GM18858 (cell line): Measurements from ENCODE around the gene GPR160.
"Not testable (repeated sequence)": the region's sequence is repeated elsewhere in the genome, so short reads cannot be mapped to it uniquely, and the experiment has no call there.

Experiments
- ATAC-seq: cut with Tn5 transposase; IDR thresholded peaks from one replicate; pipeline ENCODE4 v1.9.1; 2021; ENCODE audit not compliant: unreplicated experiment

Gene GPR160

DNA sequence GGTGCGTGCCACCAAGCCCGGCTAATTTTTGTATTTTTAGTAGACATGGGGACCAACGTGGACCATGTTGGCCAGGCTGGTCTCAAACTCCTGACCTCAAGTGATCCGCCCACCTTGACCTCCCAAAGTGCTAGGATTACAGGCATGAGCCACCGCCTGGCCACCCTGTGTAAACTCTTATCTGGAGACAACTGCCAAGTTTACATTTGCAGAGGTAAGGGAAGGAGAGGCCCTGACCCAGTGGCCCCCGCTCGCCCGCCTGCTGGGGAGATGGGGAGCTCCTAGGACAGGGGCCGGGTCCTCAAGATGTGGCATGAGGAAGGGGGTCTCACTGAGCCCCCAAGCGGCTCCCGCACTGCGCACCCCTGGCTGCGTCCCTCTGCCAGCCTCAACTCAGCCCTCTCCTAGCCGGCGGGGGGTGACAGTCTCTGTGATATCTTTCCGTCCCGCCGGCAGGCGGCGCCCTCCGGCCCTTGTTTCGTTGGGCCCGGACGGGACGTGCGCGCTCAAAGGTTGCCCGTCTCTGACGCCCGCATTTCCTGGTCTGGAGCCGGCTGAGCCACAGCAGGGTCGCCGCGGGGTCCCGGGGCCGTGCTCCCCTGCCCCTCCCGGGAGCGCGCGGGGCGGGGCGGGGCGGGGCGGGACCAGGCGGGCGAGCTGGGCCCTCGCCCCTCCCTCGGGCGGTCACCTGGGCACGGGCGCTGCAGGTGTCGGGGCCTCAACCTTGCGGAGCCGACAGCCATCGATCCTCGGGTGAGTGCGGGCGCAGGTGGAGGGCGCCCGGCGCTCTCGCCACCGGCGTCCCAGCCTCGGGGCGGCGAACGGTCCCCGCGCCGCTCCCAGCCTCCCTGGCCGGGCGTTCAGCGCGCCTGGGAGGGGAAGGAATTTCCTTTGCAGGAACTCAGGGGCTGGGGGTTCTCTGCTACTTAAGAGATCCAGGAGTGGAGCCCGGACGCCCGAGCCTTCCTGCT lies at the start of gene GPR160:
Gene GPR160 (plus strand): TSS at position 533 of the 971 bp plus-strand sequence. CDS start 45,978 bp downstream, outside the sequence.
- ATAC-seq = peak; percentile 71

GRCh38 chr3:169990431-169990830 lies 47.4 kb upstream of the GPR160 start:
- ATAC-seq = no peak

DNA sequence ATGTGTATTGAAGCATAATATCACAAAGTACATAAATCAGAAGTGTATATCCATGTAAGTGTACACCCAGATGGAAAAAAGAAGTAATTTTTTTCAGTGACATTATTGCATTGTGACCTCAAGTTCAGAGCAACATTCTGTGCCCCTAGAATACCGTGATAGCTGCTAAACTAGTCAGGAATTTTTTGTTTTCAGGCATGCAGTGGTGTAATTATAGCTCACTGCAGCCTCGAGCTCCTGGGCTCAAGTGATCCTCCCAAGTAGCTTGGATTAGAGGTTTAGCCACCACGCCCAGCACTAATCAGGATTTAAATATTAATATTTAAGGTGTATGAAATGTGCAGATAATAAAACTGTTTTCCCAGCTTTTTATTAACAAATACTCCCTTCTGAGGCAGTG lies 45.6 kb upstream of the GPR160 start:
- ATAC-seq = no peak

GRCh38 chr3:169992781-169993180 lies 45.0 kb upstream of the GPR160 start:
- no peak for ATAC-seq

DNA sequence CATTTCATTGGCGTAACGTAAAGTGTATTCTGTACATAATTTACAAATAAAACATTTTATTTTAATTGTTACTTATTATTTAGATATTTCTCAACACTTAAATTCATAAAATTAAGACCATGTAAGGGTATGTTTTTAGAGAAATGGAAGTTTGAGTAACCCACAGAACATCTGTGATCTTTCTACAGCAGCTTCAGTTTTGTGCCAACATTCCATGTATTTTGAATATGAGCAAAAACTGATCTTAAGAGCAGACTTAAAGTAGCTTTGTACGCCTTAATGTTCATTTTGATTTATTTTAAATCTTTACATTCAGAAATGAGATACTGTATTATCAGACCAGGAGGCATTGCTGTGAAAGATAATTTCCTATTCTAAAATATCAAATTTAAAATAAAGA lies 44.0 kb upstream of the GPR160 start:
- no peak for ATAC-seq

GRCh38 chr3:169996063-169996462 lies 41.7 kb upstream of the GPR160 start:
- no peak for ATAC-seq

DNA sequence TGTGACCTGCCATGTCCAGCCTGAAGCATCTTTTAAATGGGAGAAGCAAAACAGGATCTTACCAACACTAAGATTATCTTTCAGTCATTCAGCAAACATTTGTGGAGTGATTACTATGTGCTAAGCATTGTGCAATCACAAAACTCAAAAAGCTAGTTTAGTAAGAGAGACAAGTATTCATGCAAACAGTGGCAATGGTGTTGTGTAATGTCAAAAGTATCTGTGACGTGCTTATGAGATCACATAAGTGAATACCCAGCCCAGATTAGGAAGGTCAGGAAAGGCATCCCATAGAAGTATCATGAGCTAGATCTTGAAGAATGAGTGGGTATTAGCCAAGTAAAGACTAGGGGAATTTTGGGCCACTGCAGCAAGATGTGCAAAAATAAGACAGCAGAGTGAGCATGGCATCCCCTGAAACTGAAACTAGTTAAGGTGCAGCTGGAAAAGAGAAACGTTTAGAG lies 39.1 kb upstream of the GPR160 start:
- ATAC-seq = no peak

DNA sequence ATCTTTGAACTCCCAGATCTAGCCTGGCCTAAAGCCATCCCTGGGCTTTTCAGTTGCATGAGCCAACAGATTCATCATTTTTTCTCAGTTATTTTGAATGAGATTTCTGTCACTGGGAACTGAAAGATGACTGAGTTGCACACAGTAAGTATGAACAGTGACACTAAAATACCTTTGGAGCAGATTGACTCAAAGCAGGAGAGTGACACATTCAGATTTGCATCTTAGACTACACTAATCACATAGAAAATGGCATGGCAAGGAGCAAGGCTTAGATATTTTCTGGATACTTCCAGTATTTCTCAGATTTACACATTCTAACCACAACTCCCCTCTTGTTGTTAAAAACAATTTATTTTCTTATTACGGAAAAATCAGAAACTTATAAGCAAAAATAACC lies 38.4 kb upstream of the GPR160 start:
- ATAC-seq = peak; percentile 93

DNA sequence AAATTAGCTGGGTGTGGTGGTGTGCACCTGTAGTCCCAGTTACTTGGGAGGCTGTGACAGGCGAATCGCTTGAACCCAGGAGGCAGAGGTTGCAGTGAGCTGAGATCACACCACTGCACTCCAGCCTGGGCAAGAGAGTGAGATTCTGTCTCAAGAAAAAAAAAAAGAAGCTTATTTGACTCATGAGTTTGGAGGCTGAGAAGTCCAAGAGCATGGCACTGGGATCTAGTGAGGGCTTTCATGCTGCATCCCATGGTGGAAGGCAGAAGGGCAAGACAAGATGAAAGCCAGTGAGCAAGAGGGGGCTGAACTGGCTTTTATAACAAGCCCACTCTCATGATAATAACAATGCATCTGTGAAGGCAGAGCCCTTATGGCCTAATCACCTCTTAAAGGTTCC lies 37.7 kb upstream of the GPR160 start:
- ATAC-seq = no peak

GRCh38 chr3:170002231-170002630 lies 35.6 kb upstream of the GPR160 start:
- ATAC-seq = no peak

GRCh38 chr3:170002879-170003278 lies 34.9 kb upstream of the GPR160 start:
- ATAC-seq = no peak

DNA sequence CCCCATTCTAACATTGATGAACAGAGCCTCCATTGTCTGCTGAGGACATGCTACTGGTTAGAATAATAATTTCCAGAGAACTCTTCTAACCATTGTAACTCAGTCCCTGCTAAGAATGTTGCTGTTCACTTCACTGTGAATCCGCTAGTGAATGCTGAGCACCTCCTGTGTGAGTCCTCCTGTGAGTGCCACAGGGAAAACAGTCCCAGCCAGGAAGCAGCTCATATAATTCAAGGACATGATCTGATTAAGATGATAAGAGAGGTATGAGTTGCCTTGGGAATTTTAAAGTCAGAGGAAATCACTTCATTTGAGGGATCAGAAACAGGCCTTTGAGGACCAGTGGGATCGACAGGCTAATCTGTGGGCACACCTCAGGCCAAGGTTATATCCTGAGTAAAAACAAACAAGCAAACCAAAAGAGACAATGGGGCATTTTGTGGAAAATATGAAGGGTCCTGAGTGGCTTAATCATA lies 33.9 kb upstream of the GPR160 start:
- ATAC-seq = no peak

DNA sequence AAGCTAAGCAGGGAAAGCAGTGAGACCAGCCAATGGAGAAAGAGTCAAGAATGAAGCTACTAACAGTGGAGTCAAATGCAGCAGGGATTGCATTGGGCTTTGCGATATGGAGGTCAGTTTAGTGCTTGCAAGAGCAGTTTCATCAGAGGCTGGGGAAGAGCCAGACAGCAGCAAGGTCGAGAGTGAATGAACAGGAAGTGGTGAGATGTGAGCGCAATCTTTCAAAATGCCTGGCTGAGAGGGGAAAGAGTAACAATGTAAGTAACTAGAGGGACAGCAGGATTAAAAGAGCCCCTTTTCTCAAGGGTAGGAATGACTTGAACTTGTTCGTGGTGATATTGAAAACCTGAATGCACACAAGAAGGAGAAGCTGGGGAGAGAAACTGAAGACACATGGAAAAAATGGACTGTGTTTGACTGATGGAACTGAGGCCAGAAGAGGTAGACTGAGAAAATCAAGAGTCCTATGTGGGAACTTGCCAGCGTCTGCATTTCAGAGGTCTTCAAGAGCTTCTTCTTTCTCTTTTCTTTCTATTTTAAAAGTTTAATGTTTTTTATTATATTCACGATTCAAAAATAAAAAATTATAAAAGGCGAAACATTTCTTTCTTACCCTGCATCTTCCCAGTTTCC lies 30.6 kb upstream of the GPR160 start:
- ATAC-seq = peak; percentile 87

DNA sequence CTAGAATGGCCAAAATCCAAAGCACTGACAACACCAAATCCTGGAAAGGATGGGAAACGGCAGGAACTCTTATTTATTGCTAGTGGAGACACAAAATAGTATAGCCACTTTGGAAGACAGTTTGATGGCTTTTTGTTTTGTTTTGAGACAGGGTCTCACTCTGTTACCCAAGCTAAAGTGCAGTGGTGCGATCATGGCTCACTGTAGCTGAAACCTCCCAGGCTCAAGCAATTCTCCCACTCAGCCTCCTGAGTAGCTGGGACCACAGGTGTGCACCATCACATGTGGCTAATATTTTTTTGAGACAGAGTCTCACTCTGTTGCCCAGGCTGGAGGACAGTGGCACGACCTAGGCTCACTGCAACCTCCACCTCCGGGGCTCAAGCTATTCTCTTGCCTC lies 27.3 kb upstream of the GPR160 start:
- no peak for ATAC-seq

GRCh38 chr3:170012683-170013400 lies 25.0 kb upstream of the GPR160 start:
- no peak for ATAC-seq

GRCh38 chr3:170016057-170016456 lies 21.7 kb upstream of the GPR160 start:
- no peak for ATAC-seq

GRCh38 chr3:170019306-170019705 lies 18.5 kb upstream of the GPR160 start:
- not testable (repeated sequence) for ATAC-seq

DNA sequence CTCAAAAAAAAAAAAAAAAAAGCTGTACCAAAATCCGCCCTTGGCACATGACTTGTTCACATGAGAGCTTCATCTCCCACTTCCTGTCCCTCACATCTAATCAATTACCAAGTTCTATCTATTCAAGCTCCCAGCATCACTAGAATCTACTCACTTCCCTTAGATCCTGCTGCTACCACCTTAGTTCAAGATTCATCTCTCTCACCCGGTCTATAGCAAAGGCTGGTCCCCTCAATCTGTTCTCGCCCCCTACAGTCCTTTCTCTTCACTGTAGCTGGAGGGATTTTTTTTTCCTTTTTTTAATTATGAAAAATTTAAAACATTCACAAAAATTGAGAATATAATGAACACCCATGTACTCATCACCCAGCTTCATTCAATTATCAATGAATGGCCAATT lies 16.7 kb upstream of the GPR160 start:
- no peak for ATAC-seq

DNA sequence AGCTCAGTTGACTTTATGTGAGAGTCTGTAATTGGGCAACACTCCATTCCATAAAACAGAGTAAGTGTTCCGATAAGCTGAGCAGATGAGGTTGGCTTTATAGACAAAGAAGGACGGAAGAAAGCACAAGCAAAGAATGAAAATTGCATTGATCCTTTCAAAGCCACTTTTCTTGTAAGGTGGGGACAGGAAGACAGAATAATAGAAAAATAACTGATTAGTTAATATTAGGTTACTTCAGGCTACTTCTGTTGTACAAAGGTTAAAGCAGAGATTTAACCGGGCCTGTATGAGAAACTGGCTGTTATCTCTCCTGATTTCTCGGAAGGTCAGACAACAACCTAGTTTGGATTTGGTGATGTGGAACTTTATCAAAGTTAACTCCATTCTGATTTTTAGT lies 15.5 kb upstream of the GPR160 start:
- no peak for ATAC-seq

GRCh38 chr3:170023165-170023564 lies 14.6 kb upstream of the GPR160 start:
- no peak for ATAC-seq

DNA sequence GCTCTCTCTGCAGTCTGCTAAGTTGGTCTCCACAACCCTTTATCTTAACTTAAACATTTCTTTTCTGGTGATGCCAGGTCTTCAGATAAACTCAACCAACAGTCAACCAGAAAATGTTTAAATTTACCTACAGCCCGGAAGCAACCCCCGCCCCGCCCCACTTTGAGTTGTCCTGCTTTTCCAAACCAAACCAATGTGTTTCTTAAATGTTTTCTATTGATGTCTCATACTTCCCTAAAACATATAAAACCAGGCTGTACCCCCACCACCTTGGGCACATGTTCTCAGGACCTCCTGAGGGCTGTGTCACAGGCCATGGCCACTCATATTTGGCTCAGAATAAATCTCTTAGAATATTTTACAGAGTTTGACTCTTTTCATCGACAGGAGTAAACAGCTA lies 13.2 kb upstream of the GPR160 start:
- ATAC-seq = no peak
